ENCODE measurements around the gene ABCA13. TPM values are rescaled to one million over a fixed set of nuclear protein-coding genes. Genes with fewer than 3 reads are reported as not detected.

ABCA13 gene
- total RNA-seq, 3 donors from 2014 or later (not counting 1 experiment from before 2014, with no cell fraction given) = 0.05 to 0.09 TPM; not detected in 1

- H3K9me3 Mint-ChIP-seq = no peaks in the 10 kb centered on the region
Measured at GRCh38 chr7:48149058-48149457, 22.2 kb upstream of the ABCA13 start.

GRCh38 chr7:48150086-48150485, 21.2 kb upstream of the ABCA13 start:
- intact Hi-C loops (cut with micrococcal nuclease) = no loop called here
- WGBS (ENCODE audit: insufficient coverage) = 81% methylated on average over 3 of the region's 3 CpGs
- H3K4me3 ChIP-seq (ENCODE audit: low read length) = no peak overlapping the region
- H3K36me3 ChIP-seq (ENCODE audit: control insufficient read depth, insufficient read depth, low read length) = no peaks in the 10 kb centered on the region
- no peak for ATAC-seq
- H3K36me3 Mint-ChIP-seq = no peaks in the 10 kb centered on the region
- H3K27ac Mint-ChIP-seq = no peak overlapping the region
- no peaks in the 10 kb centered on the region for H3K9me3 Mint-ChIP-seq
- H3K9me3 ChIP-seq (ENCODE audit: control insufficient read depth, insufficient read depth, low read length) = no peaks in the 10 kb centered on the region
- H3K4me1 Mint-ChIP-seq = no peaks in the 10 kb centered on the region
- H3K4me1 ChIP-seq (ENCODE audit: control insufficient read depth, insufficient read depth, low read length) = no peaks in the 10 kb centered on the region
- H3K27ac ChIP-seq (ENCODE audit: low read length) = no peak overlapping the region
- DNase-seq = no peak
- peaks cover 15 to 17% of the 10 kb centered on the region in 2 donors for H3K27me3 Mint-ChIP-seq (ENCODE audit: low read depth in 2 of 2)
- no peaks in the 10 kb centered on the region for H3K27me3 ChIP-seq (ENCODE audit: control insufficient read depth, insufficient read depth, low read length)
- TF ChIP-seq, protein P1, sequence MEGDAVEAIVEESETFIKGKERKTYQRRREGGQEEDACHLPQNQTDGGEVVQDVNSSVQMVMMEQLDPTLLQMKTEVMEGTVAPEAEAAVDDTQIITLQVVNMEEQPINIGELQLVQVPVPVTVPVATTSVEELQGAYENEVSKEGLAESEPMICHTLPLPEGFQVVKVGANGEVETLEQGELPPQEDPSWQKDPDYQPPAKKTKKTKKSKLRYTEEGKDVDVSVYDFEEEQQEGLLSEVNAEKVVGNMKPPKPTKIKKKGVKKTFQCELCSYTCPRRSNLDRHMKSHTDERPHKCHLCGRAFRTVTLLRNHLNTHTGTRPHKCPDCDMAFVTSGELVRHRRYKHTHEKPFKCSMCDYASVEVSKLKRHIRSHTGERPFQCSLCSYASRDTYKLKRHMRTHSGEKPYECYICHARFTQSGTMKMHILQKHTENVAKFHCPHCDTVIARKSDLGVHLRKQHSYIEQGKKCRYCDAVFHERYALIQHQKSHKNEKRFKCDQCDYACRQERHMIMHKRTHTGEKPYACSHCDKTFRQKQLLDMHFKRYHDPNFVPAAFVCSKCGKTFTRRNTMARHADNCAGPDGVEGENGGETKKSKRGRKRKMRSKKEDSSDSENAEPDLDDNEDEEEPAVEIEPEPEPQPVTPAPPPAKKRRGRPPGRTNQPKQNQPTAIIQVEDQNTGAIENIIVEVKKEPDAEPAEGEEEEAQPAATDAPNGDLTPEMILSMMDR (IDR thresholded peaks at IDR 0.05) = no peak
- H3K4me3 Mint-ChIP-seq = no peak overlapping the region

More at GRCh38 chr7:48149058-48149457, 22.2 kb upstream of the ABCA13 start:
- H3K4me1 ChIP-seq (ENCODE audit: control insufficient read depth, insufficient read depth, low read length) = no peaks in the 10 kb centered on the region
- TF ChIP-seq, protein P1 (IDR thresholded peaks at IDR 0.05) = no peak
- ATAC-seq (no peak), DNase-seq (no peak)
- Mint-ChIP-seq H3K36me3 (no peaks in the 10 kb centered on the region), H3K27ac (no peak overlapping the region), H3K27me3 (ENCODE audit: low read depth in 2 of 2) (peaks cover 15 to 18% of the 10 kb centered on the region in 2 donors), H3K4me1 (no peaks in the 10 kb centered on the region), H3K4me3 (no peak overlapping the region)
- H3K4me3 ChIP-seq (ENCODE audit: low read length) = no peak overlapping the region
- H3K36me3 ChIP-seq (ENCODE audit: control insufficient read depth, insufficient read depth, low read length) = no peaks in the 10 kb centered on the region
- intact Hi-C loops (cut with micrococcal nuclease) = no loop called here
- no peaks in the 10 kb centered on the region for H3K9me3 ChIP-seq (ENCODE audit: control insufficient read depth, insufficient read depth, low read length)
- no peak overlapping the region for H3K27ac ChIP-seq (ENCODE audit: low read length)
- H3K27me3 ChIP-seq (ENCODE audit: control insufficient read depth, insufficient read depth, low read length) = no peaks in the 10 kb centered on the region

- Mint-ChIP-seq H3K4me3 (no peak overlapping the region), H3K27ac (no peak overlapping the region), H3K36me3 (no peaks in the 10 kb centered on the region), H3K9me3 (no peaks in the 10 kb centered on the region), H3K4me1 (no peaks in the 10 kb centered on the region), H3K27me3 (ENCODE audit: low read depth in 2 of 2) (peaks cover 16 to 22% of the 10 kb centered on the region in 2 donors)
- Histone ChIP-seq H3K36me3 (ENCODE audit: control insufficient read depth, insufficient read depth, low read length) (no peaks in the 10 kb centered on the region), H3K27ac (ENCODE audit: low read length) (no peak overlapping the region), H3K4me1 (ENCODE audit: control insufficient read depth, insufficient read depth, low read length) (no peaks in the 10 kb centered on the region), H3K4me3 (ENCODE audit: low read length) (no peak overlapping the region), H3K9me3 (ENCODE audit: control insufficient read depth, insufficient read depth, low read length) (no peaks in the 10 kb centered on the region), H3K27me3 (ENCODE audit: control insufficient read depth, insufficient read depth, low read length) (no peaks in the 10 kb centered on the region)
- TF ChIP-seq, protein P1 (IDR thresholded peaks at IDR 0.05) = peak; percentile 69
- intact Hi-C loops (cut with micrococcal nuclease) = loop anchor here (1.0 to 2.0 kb wide), 2 partner anchors 44 to 210 kb away; no protein-coding TSS in a partner anchor
- DNase-seq (peak; percentile 21 to 56), ATAC-seq (peak; percentile 56 to 78 (median 58))
- WGBS (ENCODE audit: insufficient coverage) = 86% methylated on average over 8 of the region's 8 CpGs
Measured at GRCh38 chr7:48154792-48155413, 16.4 kb upstream of the ABCA13 start.

- H3K27me3 ChIP-seq (ENCODE audit: control insufficient read depth, insufficient read depth, low read length) = no peaks in the 10 kb centered on the region
- Mint-ChIP-seq H3K27me3 (ENCODE audit: low read depth in 2 of 2) (peaks cover 16 to 21% of the 10 kb centered on the region in 2 donors), H3K4me3 (no peak overlapping the region), H3K9me3 (no peaks in the 10 kb centered on the region), H3K36me3 (no peaks in the 10 kb centered on the region), H3K4me1 (no peaks in the 10 kb centered on the region), H3K27ac (no peak overlapping the region)
- H3K36me3 ChIP-seq (ENCODE audit: control insufficient read depth, insufficient read depth, low read length) = no peaks in the 10 kb centered on the region
- 89% methylated on average over 2 of the region's 2 CpGs for WGBS (ENCODE audit: insufficient coverage)
- ATAC-seq (no peak), DNase-seq (no peak)
- no peaks in the 10 kb centered on the region for H3K9me3 ChIP-seq (ENCODE audit: control insufficient read depth, insufficient read depth, low read length)
- H3K27ac ChIP-seq (ENCODE audit: low read length) = no peak overlapping the region
- no peaks in the 10 kb centered on the region for H3K4me1 ChIP-seq (ENCODE audit: control insufficient read depth, insufficient read depth, low read length)
- H3K4me3 ChIP-seq (ENCODE audit: low read length) = no peak overlapping the region
- intact Hi-C loops (cut with micrococcal nuclease) = no loop called here
- TF ChIP-seq, protein P1 (IDR thresholded peaks at IDR 0.05) = no peak
Measured at GRCh38 chr7:48158404-48158803, 12.9 kb upstream of the ABCA13 start.

Measured in natural killer cell (primary cell).